GM12878 (cell line): ENCODE results near the gene CNN2. TPM values are rescaled to one million over a fixed set of nuclear protein-coding genes. Genes with fewer than 3 reads are reported as not detected.

Experiments
- ATAC-seq: fragments of 200-7000 bp; cut with Tn5 transposase; 3 replicates; pipeline ENCODE4 v1.9.1; 2020; ENCODE audit warnings: mild to moderate bottlenecking, moderate library complexity
- BruUV-seq: library from RNA; stranded (reverse); fragments of 400-500 nt; replicated peaks from 2 replicates; lab custom pipeline; 2021; lab: Mats Ljungman, UMichigan
- CTCF ChIA-PET: fragments of 300-600 bp; sonication (Branson Sonifier 250); formaldehyde crosslinking; extraction: SDS; loops from one replicate; lab custom pipeline; 2021; ENCODE audit warnings: inconsistent platforms; lab: Yijun Ruan, JAX
- POLR2A ChIA-PET: fragments of 350-600 bp; formaldehyde crosslinking; extraction: SDS; loops from one replicate; lab custom pipeline; 2021; ENCODE audit warnings: inconsistent platforms; lab: Charles Lee
- RAD21 ChIA-PET: fragments of 300-600 bp; sonication (Branson Sonifier 250); formaldehyde crosslinking; loops from one replicate; lab custom pipeline; 2023; ENCODE audit warnings: antibody characterized with exemption; ENCODE audit not compliant: unreplicated experiment; lab: Charles Lee
- SMC1A ChIA-PET: fragments of 300-600 bp; sonication (Branson Sonifier 250); formaldehyde crosslinking; loops from one replicate; lab custom pipeline; 2023; ENCODE audit not compliant: unreplicated experiment, uncharacterized antibody; lab: Charles Lee
- DNase-seq: peaks from one replicate; pipeline ENCODE4 v3.0.0-alpha.2; 2011; ENCODE audit warnings: low read depth, low spot score
- FAIRE-seq: peaks from 3 replicates; lab custom pipeline; 2011; peaks lifted over from hg19 to GRCh38; lab: Jason Lieb, UNC
- H2AFZ ChIP-seq: 2 replicates; pipeline ENCODE4 v1.6.0; 2011; ENCODE audit warnings: low read depth, low read length, control low read depth; ENCODE audit not compliant: control insufficient read depth
- H3K27ac ChIP-seq: 2 replicates; pipeline ENCODE4 v1.5.1; 2011; ENCODE audit warnings: control low read depth; ENCODE audit not compliant: control insufficient read depth, insufficient read depth
- H3K27me3 ChIP-seq, 2 experiments: replicated peaks in 1 of 2; 2 replicates each; pipeline versions ENCODE4 v1.6.0 to v1.6.1; 2011; ENCODE audit warnings: low read length in 1 of 2; ENCODE audit not compliant: control insufficient read depth in 2 of 2, insufficient read depth in 2 of 2
- H3K36me3 ChIP-seq, 2 experiments: 2 replicates each; pipeline ENCODE4 v1.5.1; 2011; ENCODE audit warnings: low read length in 1 of 2; ENCODE audit not compliant: control insufficient read depth in 2 of 2, insufficient read depth in 2 of 2
- H3K4me1 ChIP-seq: 2 replicates; pipeline ENCODE4 v1.6.1; 2011; ENCODE audit warnings: mild to moderate bottlenecking, low read length, moderate library complexity, mixed read lengths; ENCODE audit not compliant: control insufficient read depth, insufficient read depth
- H3K4me2 ChIP-seq: 2 replicates; pipeline ENCODE4 v1.6.0; 2011; ENCODE audit warnings: control low read depth; ENCODE audit not compliant: control insufficient read depth, insufficient read depth
- H3K4me3 ChIP-seq: fragments of 200-600 bp; sonication (generic); 2 replicates; pipeline ENCODE4 v1.5.1; 2016
- H3K79me2 ChIP-seq: 2 replicates; pipeline ENCODE4 v1.6.0; 2011; ENCODE audit warnings: low read length; ENCODE audit not compliant: control insufficient read depth, insufficient read depth
- H3K9ac ChIP-seq: 2 replicates; pipeline ENCODE4 v1.8.0; 2011; ENCODE audit warnings: low read length, control low read depth, mixed read lengths; ENCODE audit not compliant: control insufficient read depth, insufficient read depth
- H3K9me3 ChIP-seq: replicated peaks from 3 replicates; pipeline ENCODE4 v1.5.1; 2011; ENCODE audit warnings: mild to moderate bottlenecking, low read length; ENCODE audit not compliant: control insufficient read depth, insufficient read depth
- H4K20me1 ChIP-seq: 2 replicates; pipeline ENCODE4 v1.6.0; 2011; ENCODE audit not compliant: control insufficient read depth, insufficient read depth
- CREB1 ChIP-seq: IDR thresholded peaks from 2 replicates; pipeline ENCODE4 v1.6.1; 2012; ENCODE audit warnings: low read depth, mild to moderate bottlenecking, inconsistent platforms
- CREM ChIP-seq: IDR thresholded peaks from 2 replicates; pipeline ENCODE4 v1.6.1; 2014; ENCODE audit warnings: antibody characterized with exemption, low read depth
- IKZF1 ChIP-seq: fragments of 450-650 bp; conservative IDR thresholded peaks from 2 replicates; pipeline ENCODE4 v1.6.1; 2017; ENCODE audit warnings: antibody characterized with exemption, mild to moderate bottlenecking
- IRF4 ChIP-seq: IDR thresholded peaks from 2 replicates; pipeline ENCODE4 v1.6.1; 2011; ENCODE audit warnings: low read depth, low read length
- MYB ChIP-seq: fragments of 150-350 bp; IDR thresholded peaks from 2 replicates; pipeline ENCODE4 v1.6.1; 2014; ENCODE audit warnings: mild to moderate bottlenecking, low read depth, low read length, borderline replicate concordance
- NFYA ChIP-seq: IDR thresholded peaks from 2 replicates; pipeline ENCODE4 v1.6.1; 2011; ENCODE audit warnings: low read depth, mild to moderate bottlenecking, low read length, improper control_type of control experiment, borderline replicate concordance
- POU2F2 ChIP-seq: IDR thresholded peaks from 3 replicates; pipeline ENCODE4 v1.6.1; 2011; ENCODE audit warnings: low read depth, mild to moderate bottlenecking, low read length, borderline replicate concordance
- ZNF24 ChIP-seq: fragments of 450-650 bp; IDR thresholded peaks from 2 replicates; pipeline ENCODE4 v1.6.1; 2017; ENCODE audit warnings: antibody characterized with exemption, mild to moderate bottlenecking
- WGBS: methylation state at CpG from one replicate; pipeline ENCODE4 v1.1.6; 2016; ENCODE audit warnings: low lambda C conversion rate; ENCODE audit not compliant: insufficient replicate concordance, insufficient coverage; ENCODE audit errors: missing lambda C conversion rate; 5-methylcytosine and 5-hydroxymethylcytosine counted together
- in situ Hi-C: fragments of 300-500 bp; cut with MboI; formaldehyde crosslinking; loops from 9 replicates; pipeline ENCODE4 v1.14.3; 2018; ENCODE audit warnings: mixed read lengths
- intact Hi-C: fragments of 100-400 bp; cut with micrococcal nuclease; formaldehyde crosslinking; loops from one replicate; pipeline ENCODE4 v1.14.2; 2022; ENCODE audit not compliant: unreplicated experiment
- polyA plus RNA-seq, 11 experiments: library from polyadenylated mRNA; depleted of rRNA in 4 of 11; unstranded in 6 of 11; stranded (reverse) in 5 of 11; fragments of >200 nt; fragmentation: Nextera tagmentation in 4 of 11; fragmentation: Illumina TruSeq in 1 of 11; extraction: Ambion mirVana in 4 of 11; extraction: Trizol in 1 of 11; gene quantifications; 1 replicate in 1 of 11; 2 replicates in 10 of 11; pipeline versions ENCODE4 v1.2.1 to v1.2.3, GENCODE V29; 2011 to 2016; ENCODE audit warnings: inconsistent platforms in 2 of 11, missing spikeins in 2 of 11, low read depth in 1 of 11
- total RNA-seq, 4 experiments: library from RNA; depleted of rRNA in 3 of 4; stranded (reverse); fragments of >200 nt in 3 of 4; fragmentation: Illumina TruSeq in 1 of 4; extraction: Trizol in 1 of 4; gene quantifications; 2 replicates each; pipeline versions ENCODE4 v1.2.1 to v1.2.3, GENCODE V29; 2013 to 2021
- TF ChIP-seq, protein P1 (sequence below): IDR thresholded peaks from 2 replicates; pipeline ENCODE4 v1.6.1; 2012; ENCODE audit warnings: low read length, inconsistent platforms
- TF ChIP-seq, protein P2 (sequence below): fragments of 450-650 bp; IDR thresholded peaks from 2 replicates; pipeline ENCODE4 v1.6.1; 2016; ENCODE audit warnings: mild to moderate bottlenecking

The CNN2 gene
- total and polyA plus RNA-seq, 10 of the 15 experiments (the other 5 are each of a cell fraction or from before 2014, with no cell fraction given), result 34.7 to 311 (median 172) TPM

DNA sequence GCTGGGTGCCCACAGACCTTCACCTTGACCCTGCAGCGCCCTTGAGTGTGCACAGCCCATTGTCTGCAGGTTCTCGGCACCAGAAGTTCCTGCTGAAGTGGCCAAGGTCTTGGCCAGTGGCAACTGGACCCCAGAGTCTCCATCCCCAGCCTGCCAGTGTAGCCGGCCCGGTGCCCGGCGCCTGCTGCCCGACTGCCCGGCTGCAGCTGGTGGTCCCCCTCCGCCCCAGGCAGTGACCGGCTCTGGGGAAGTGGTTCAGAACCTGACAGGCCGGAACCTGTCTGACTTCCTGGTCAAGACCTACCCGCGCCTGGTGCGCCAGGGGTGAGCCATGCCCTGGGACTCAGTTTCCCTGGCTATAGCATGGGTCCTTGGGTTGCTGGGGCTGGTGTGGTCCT, 28.6 kb downstream of the CNN2 start:
- ATAC-seq, result no peak
- Histone ChIP-seq H2AFZ (no peak overlapping the region), H3K4me3 (no peak overlapping the region), H3K9me3 (no peaks in the 10 kb centered on the region), H3K4me1 (no peaks in the 10 kb centered on the region), H3K79me2 (no peaks in the 10 kb centered on the region), H3K27ac (no peak overlapping the region), H3K9ac (no peak overlapping the region), H4K20me1 (no peaks in the 10 kb centered on the region), H3K36me3 (no peaks in the 10 kb centered on the region; a peak in 1 of 4 replicates), H3K27me3 (no peaks in the 10 kb centered on the region), H3K4me2 (no peak overlapping the region)
- 87% methylated on average over 14 of the region's 14 CpGs for WGBS
- TF ChIP-seq IRF4 (no peak), ZNF24 (no peak), POU2F2 (no peak), NFYA (no peak), MYB (no peak), CREM (no peak), CREB1 (no peak), IKZF1 (no peak)
- TF ChIP-seq, protein P1, sequence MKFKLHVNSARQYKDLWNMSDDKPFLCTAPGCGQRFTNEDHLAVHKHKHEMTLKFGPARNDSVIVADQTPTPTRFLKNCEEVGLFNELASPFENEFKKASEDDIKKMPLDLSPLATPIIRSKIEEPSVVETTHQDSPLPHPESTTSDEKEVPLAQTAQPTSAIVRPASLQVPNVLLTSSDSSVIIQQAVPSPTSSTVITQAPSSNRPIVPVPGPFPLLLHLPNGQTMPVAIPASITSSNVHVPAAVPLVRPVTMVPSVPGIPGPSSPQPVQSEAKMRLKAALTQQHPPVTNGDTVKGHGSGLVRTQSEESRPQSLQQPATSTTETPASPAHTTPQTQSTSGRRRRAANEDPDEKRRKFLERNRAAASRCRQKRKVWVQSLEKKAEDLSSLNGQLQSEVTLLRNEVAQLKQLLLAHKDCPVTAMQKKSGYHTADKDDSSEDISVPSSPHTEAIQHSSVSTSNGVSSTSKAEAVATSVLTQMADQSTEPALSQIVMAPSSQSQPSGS, result no peak
- TF ChIP-seq, protein P2, sequence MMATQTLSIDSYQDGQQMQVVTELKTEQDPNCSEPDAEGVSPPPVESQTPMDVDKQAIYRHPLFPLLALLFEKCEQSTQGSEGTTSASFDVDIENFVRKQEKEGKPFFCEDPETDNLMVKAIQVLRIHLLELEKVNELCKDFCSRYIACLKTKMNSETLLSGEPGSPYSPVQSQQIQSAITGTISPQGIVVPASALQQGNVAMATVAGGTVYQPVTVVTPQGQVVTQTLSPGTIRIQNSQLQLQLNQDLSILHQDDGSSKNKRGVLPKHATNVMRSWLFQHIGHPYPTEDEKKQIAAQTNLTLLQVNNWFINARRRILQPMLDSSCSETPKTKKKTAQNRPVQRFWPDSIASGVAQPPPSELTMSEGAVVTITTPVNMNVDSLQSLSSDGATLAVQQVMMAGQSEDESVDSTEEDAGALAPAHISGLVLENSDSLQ, result no peak
- SMC1A ChIA-PET, result no interaction called here
- no TSS peak for BruUV-seq
- intact Hi-C loops (loop anchor here (5.0 kb wide), 1 partner anchor 137 kb away; no protein-coding TSS in a partner anchor), in situ Hi-C loops (no loop called here)
- no peak for FAIRE-seq
- CTCF ChIA-PET, result interaction anchor here (1.1 kb wide), 1 partner anchor 148 kb away, joined by 4 read pairs; no protein-coding TSS in a partner anchor
- POLR2A ChIA-PET, result interaction anchor here (0.6 to 0.7 kb wide), 3 partner anchors 10 to 147 kb away, joined by 3 to 5 read pairs (median 4); no protein-coding TSS in a partner anchor
- RAD21 ChIA-PET, result no interaction called here
- DNase-seq, result no peak
